Epithelial cell of esophagus (primary cell): ENCODE results near the gene DNAJB9.

Experiments
- DNase-seq: peaks from one replicate; pipeline ENCODE4 v3.0.0; 2010; ENCODE audit warnings: low read depth
- H3K4me3 ChIP-seq: 2 replicates; pipeline ENCODE4 v1.5.1; 2011; ENCODE audit warnings: mild to moderate bottlenecking, low read length, control low read depth
- CTCF ChIP-seq: IDR thresholded peaks from 2 replicates; pipeline ENCODE4 v1.5.1; 2011; ENCODE audit warnings: low read depth, mild to moderate bottlenecking, low read length, control low read depth, inconsistent platforms; ENCODE audit not compliant: insufficient read depth; ENCODE audit errors: missing control alignments

Gene DNAJB9

GRCh38 chr7:108569381-108570145, at the start of gene DNAJB9, which contains the start of gene THAP5:
DNAJB9 (plus strand) TSS chr7:108569874; CDS start chr7:108571727, 1,853 bp downstream.
THAP5 (minus strand) TSS chr7:108569706; CDS start chr7:108569569, 137 bp downstream.
- peak; percentile 100 for DNase-seq
- peak within 1 kb of the TSS; percentile 93 for H3K4me3 ChIP-seq
- TF ChIP-seq CTCF: no peak

GRCh38 chr7:108522780-108523179, 46.9 kb upstream of the DNAJB9 start:
- DNase-seq: no peak
- no peak for TF ChIP-seq CTCF
- H3K4me3 ChIP-seq: no peak overlapping the region

GRCh38 chr7:108525327-108525984, 44.2 kb upstream of the DNAJB9 start:
- peak overlapping the region; percentile 86 for H3K4me3 ChIP-seq
- peak; percentile 88 for DNase-seq
- no peak for TF ChIP-seq CTCF

GRCh38 chr7:108525985-108526767, 43.5 kb upstream of the DNAJB9 start, which contains the start of gene PNPLA8:
PNPLA8 (minus strand) TSS chr7:108526135; CDS start chr7:108515491, 10,644 bp downstream.
- no peak for TF ChIP-seq CTCF
- peak within 1 kb of the TSS; percentile 86 for H3K4me3 ChIP-seq
- DNase-seq: peak; percentile 100

GRCh38 chr7:108526768-108527017, 43.0 kb upstream of the DNAJB9 start:
- no peak for TF ChIP-seq CTCF
- no peak for DNase-seq
- peak overlapping the region; percentile 86 for H3K4me3 ChIP-seq

GRCh38 chr7:108528183-108528712, 41.4 kb upstream of the DNAJB9 start:
- TF ChIP-seq CTCF: no peak
- DNase-seq: peak; percentile 90
- no peak overlapping the region for H3K4me3 ChIP-seq
